ENCODE measurements around the gene SS18.

The SS18 gene

GRCh38 chr18:25990473-25990872 lies 99.9 kb downstream of the SS18 start:
- TF ChIP-seq POLR2A (IDR thresholded peaks at IDR 0.05; ENCODE audit: low read depth, low read length) (no peak), POLR2AphosphoS5 (IDR thresholded peaks at IDR 0.05; ENCODE audit: low read depth, low read length) (no peak), TAF1 (IDR thresholded peaks at IDR 0.05; ENCODE audit: borderline replicate concordance, low read depth, low read length) (no peak)
- DNase-seq (ENCODE audit: insufficient read length), result no peak
- FAIRE-seq, result no peak

GRCh38 chr18:25985707-25986394 lies 104.6 kb downstream of the SS18 start:
- DNase-seq (ENCODE audit: insufficient read length) (no peak), FAIRE-seq (no peak)

GRCh38 chr18:25983730-25984129 lies 106.7 kb downstream of the SS18 start:
- DNase-seq (ENCODE audit: insufficient read length) (no peak), FAIRE-seq (no peak)
- no peak for TF ChIP-seq POLR2A (IDR thresholded peaks at IDR 0.05; ENCODE audit: low read depth, low read length)

More at GRCh38 chr18:25985707-25986394, 104.6 kb downstream of the SS18 start:
- TF ChIP-seq POLR2AphosphoS5 (IDR thresholded peaks at IDR 0.05; ENCODE audit: low read depth, low read length) (no peak), TAF1 (IDR thresholded peaks at IDR 0.05; ENCODE audit: borderline replicate concordance, low read depth, low read length) (no peak), POLR2A (IDR thresholded peaks at IDR 0.05; ENCODE audit: low read depth, low read length) (no peak)

GRCh38 chr18:25982961-25983360 lies 107.5 kb downstream of the SS18 start:
- FAIRE-seq (no peak), DNase-seq (ENCODE audit: insufficient read length) (no peak)
- TF ChIP-seq TAF1 (IDR thresholded peaks at IDR 0.05; ENCODE audit: borderline replicate concordance, low read depth, low read length) (no peak), POLR2A (IDR thresholded peaks at IDR 0.05; ENCODE audit: low read depth, low read length) (no peak), POLR2AphosphoS5 (IDR thresholded peaks at IDR 0.05; ENCODE audit: low read depth, low read length) (no peak)

GRCh38 chr18:25982153-25982552 lies 108.3 kb downstream of the SS18 start:
- TF ChIP-seq POLR2A (IDR thresholded peaks at IDR 0.05; ENCODE audit: low read depth, low read length) (no peak), POLR2AphosphoS5 (IDR thresholded peaks at IDR 0.05; ENCODE audit: low read depth, low read length) (no peak)
- no peak for FAIRE-seq
- DNase-seq (ENCODE audit: insufficient read length), result no peak

- TF ChIP-seq POLR2A (IDR thresholded peaks at IDR 0.05; ENCODE audit: low read depth, low read length), result no peak
- no peak for TF ChIP-seq TAF1 (IDR thresholded peaks at IDR 0.05; ENCODE audit: borderline replicate concordance, low read depth, low read length)
- no peak for TF ChIP-seq POLR2AphosphoS5 (IDR thresholded peaks at IDR 0.05; ENCODE audit: low read depth, low read length)
- no peak for DNase-seq (ENCODE audit: insufficient read length)
- FAIRE-seq, result no peak
Measured at GRCh38 chr18:25979369-25980040, 110.9 kb downstream of the SS18 start.

- DNase-seq (ENCODE audit: insufficient read length), result no peak
- TF ChIP-seq POLR2A (IDR thresholded peaks at IDR 0.05; ENCODE audit: low read depth, low read length) (no peak), TAF1 (IDR thresholded peaks at IDR 0.05; ENCODE audit: borderline replicate concordance, low read depth, low read length) (no peak), POLR2AphosphoS5 (IDR thresholded peaks at IDR 0.05; ENCODE audit: low read depth, low read length) (no peak)
- FAIRE-seq, result no peak
Measured at GRCh38 chr18:25976554-25976953, 113.9 kb downstream of the SS18 start.

GRCh38 chr18:25974630-25975077 lies 115.8 kb downstream of the SS18 start:
- no peak for FAIRE-seq
- no peak for DNase-seq (ENCODE audit: insufficient read length)
- TF ChIP-seq TAF1 (IDR thresholded peaks at IDR 0.05; ENCODE audit: borderline replicate concordance, low read depth, low read length) (no peak), POLR2A (IDR thresholded peaks at IDR 0.05; ENCODE audit: low read depth, low read length) (no peak), POLR2AphosphoS5 (IDR thresholded peaks at IDR 0.05; ENCODE audit: low read depth, low read length) (no peak)

All from GM12892 (cell line).